Natural killer cell (primary cell): ENCODE measurements around the gene HBEGF. TPM values are rescaled to one million over a fixed set of nuclear protein-coding genes. Genes with fewer than 3 reads are reported as not detected.

Experiments used
- ATAC-seq, 3 donors: fragments of 150-1000 bp in 2 of 3; fragments of 200-7000 bp in 1 of 3; cut with Tn5 transposase; 1 replicate in 1 of 3; 2 replicates in 2 of 3; pipeline ENCODE4 v1.10.0; 2021; ENCODE audit warnings: mild to moderate bottlenecking in 2 of 3, moderate library complexity in 2 of 3
- DNase-seq, 2 donors: peaks; one replicate each; pipeline versions ENCODE4 v3.0.0 to v3.0.0-alpha.2; 2013 to 2021; ENCODE audit warnings: mixed read lengths in 1 of 2
- H3K27ac ChIP-seq: one replicate; pipeline ENCODE4 v1.5.1; 2013; ENCODE audit warnings: mild to moderate bottlenecking, low read length
- H3K27me3 ChIP-seq: one replicate; pipeline ENCODE4 v1.6.1; 2013; ENCODE audit warnings: low read length; ENCODE audit not compliant: control insufficient read depth, insufficient read depth
- H3K36me3 ChIP-seq: one replicate; pipeline ENCODE4 v1.6.1; 2013; ENCODE audit warnings: low read length; ENCODE audit not compliant: control insufficient read depth, insufficient read depth
- H3K4me1 ChIP-seq: one replicate; pipeline ENCODE4 v1.6.1; 2013; ENCODE audit warnings: low read length; ENCODE audit not compliant: control insufficient read depth, insufficient read depth
- H3K4me3 ChIP-seq: one replicate; pipeline ENCODE4 v1.5.1; 2013; ENCODE audit warnings: low read length
- H3K9me3 ChIP-seq: one replicate; pipeline ENCODE4 v1.6.1; 2013; ENCODE audit warnings: low read length; ENCODE audit not compliant: control insufficient read depth, insufficient read depth
- H3K27ac Mint-ChIP-seq, 2 donors: one replicate each; pipeline ENCODE4 v1.8.0; 2022; ENCODE audit warnings: mild to moderate bottlenecking in 2 of 2, mixed read lengths in 2 of 2, moderate library complexity in 1 of 2
- H3K27me3 Mint-ChIP-seq, 2 donors: one replicate each; pipeline ENCODE4 v1.8.0; 2022; ENCODE audit warnings: low read depth in 2 of 2, mixed read lengths in 2 of 2
- H3K36me3 Mint-ChIP-seq: one replicate; pipeline ENCODE4 v1.8.0; 2022; ENCODE audit warnings: mixed read lengths
- H3K4me1 Mint-ChIP-seq, 2 donors: one replicate each; pipeline ENCODE4 v1.8.0; 2022; ENCODE audit warnings: mixed read lengths in 2 of 2
- H3K4me3 Mint-ChIP-seq: one replicate; pipeline ENCODE4 v1.8.0; 2022; ENCODE audit warnings: mild to moderate bottlenecking, moderate library complexity, mixed read lengths
- H3K9me3 Mint-ChIP-seq, 2 donors: one replicate each; pipeline ENCODE4 v1.8.0; 2022; ENCODE audit warnings: mixed read lengths in 2 of 2
- CTCF ChIP-seq: fragments of 200-600 bp; IDR thresholded peaks from one replicate; pipeline ENCODE4 v1.8.0; 2022; ENCODE audit warnings: antibody characterized with exemption
- WGBS: methylation state at CpG from one replicate; pipeline ENCODE4 v1.1.7; 2013; ENCODE audit warnings: missing lambda C conversion rate; ENCODE audit not compliant: insufficient coverage; 5-methylcytosine and 5-hydroxymethylcytosine counted together
- intact Hi-C: fragments of 100-400 bp; cut with micrococcal nuclease; formaldehyde crosslinking; loops from one replicate; pipeline ENCODE4 v1.14.2; 2022
- total RNA-seq, 4 donors: library from RNA; stranded (reverse); fragments of 120-200 nt in 1 of 4; gene quantifications; one replicate each; pipeline versions ENCODE4 v1.2.3 to v1.2.4, GENCODE V29; 2013 to 2022

The HBEGF gene
- total RNA-seq, 3 donors from 2014 or later (not counting 1 experiment from before 2014, with no cell fraction given) = 5.1 to 9.9 (median 7.8) TPM

- Mint-ChIP-seq H3K4me3 (no peak overlapping the region), H3K36me3 (no peaks in the 10 kb centered on the region), H3K27ac (no peak overlapping the region), H3K9me3 (no peaks in the 10 kb centered on the region), H3K27me3 (peaks cover 0 to 14% of the 10 kb centered on the region in 2 donors), H3K4me1 (no peaks in the 10 kb centered on the region)
- ATAC-seq (no peak), DNase-seq (no peak)
- Histone ChIP-seq H3K9me3 (no peaks in the 10 kb centered on the region), H3K4me1 (no peaks in the 10 kb centered on the region), H3K27ac (no peak overlapping the region), H3K36me3 (no peaks in the 10 kb centered on the region), H3K4me3 (no peak overlapping the region), H3K27me3 (no peaks in the 10 kb centered on the region)
- TF ChIP-seq CTCF = no peak
- 83% methylated on average over 8 of the region's 8 CpGs for WGBS
- intact Hi-C loops = no loop called here
Observed at GRCh38 chr5:140328036-140328764, 18.2 kb downstream of the HBEGF start.

GRCh38 chr5:140327589-140327988, 18.8 kb downstream of the HBEGF start:
- intact Hi-C loops = no loop called here
- no peak overlapping the region for H3K27ac ChIP-seq
- TF ChIP-seq CTCF = no peak
- Mint-ChIP-seq H3K4me1 (no peaks in the 10 kb centered on the region), H3K4me3 (no peak overlapping the region), H3K9me3 (no peaks in the 10 kb centered on the region), H3K36me3 (no peaks in the 10 kb centered on the region), H3K27me3 (peaks cover 0 to 14% of the 10 kb centered on the region in 2 donors), H3K27ac (no peak overlapping the region)
- DNase-seq (no peak), ATAC-seq (no peak)
- no peaks in the 10 kb centered on the region for H3K9me3 ChIP-seq
- no peaks in the 10 kb centered on the region for H3K4me1 ChIP-seq
- 64% methylated on average over 2 of the region's 2 CpGs for WGBS
- no peak overlapping the region for H3K4me3 ChIP-seq
- H3K36me3 ChIP-seq = no peaks in the 10 kb centered on the region
- H3K27me3 ChIP-seq = no peaks in the 10 kb centered on the region

GRCh38 chr5:140325486-140325885, 20.9 kb downstream of the HBEGF start:
- Histone ChIP-seq H3K4me1 (peaks cover 8% of the 10 kb centered on the region), H3K36me3 (no peaks in the 10 kb centered on the region), H3K27ac (no peak overlapping the region), H3K4me3 (no peak overlapping the region), H3K9me3 (no peaks in the 10 kb centered on the region), H3K27me3 (no peaks in the 10 kb centered on the region)
- H3K27me3 Mint-ChIP-seq = peaks cover 0 to 16% of the 10 kb centered on the region in 2 donors
- no peak for DNase-seq
- no peaks in the 10 kb centered on the region for H3K4me1 Mint-ChIP-seq
- TF ChIP-seq CTCF = no peak
- intact Hi-C loops = no loop called here
- H3K27ac Mint-ChIP-seq = no peak overlapping the region
- H3K36me3 Mint-ChIP-seq = no peaks in the 10 kb centered on the region
- WGBS = 83% methylated on average over 3 of the region's 3 CpGs
- H3K9me3 Mint-ChIP-seq = no peaks in the 10 kb centered on the region
- ATAC-seq = no peak
- H3K4me3 Mint-ChIP-seq = no peak overlapping the region
